RPMI7951 (cell line): ENCODE results near the gene MRTFA. TPM values are rescaled to one million over a fixed set of nuclear protein-coding genes. Genes with fewer than 3 reads are reported as not detected.
"Not testable (repeated sequence)": the region's sequence is repeated elsewhere in the genome, so short reads cannot be mapped to it uniquely, and the experiment has no call there.

Experiments
- DNase-seq: peaks from one replicate; pipeline ENCODE4 v3.0.0-alpha.2; 2012; ENCODE audit warnings: low read depth
- total RNA-seq: library from RNA; depleted of rRNA; stranded (reverse); fragments of >200 nt; shearing (Covaris generic); gene quantifications from 2 replicates; pipeline ENCODE4 v1.2.3, GENCODE V29; 2014

MRTFA gene
- total RNA-seq, 1 experiment from 2014 or later = 14.9 TPM

DNA sequence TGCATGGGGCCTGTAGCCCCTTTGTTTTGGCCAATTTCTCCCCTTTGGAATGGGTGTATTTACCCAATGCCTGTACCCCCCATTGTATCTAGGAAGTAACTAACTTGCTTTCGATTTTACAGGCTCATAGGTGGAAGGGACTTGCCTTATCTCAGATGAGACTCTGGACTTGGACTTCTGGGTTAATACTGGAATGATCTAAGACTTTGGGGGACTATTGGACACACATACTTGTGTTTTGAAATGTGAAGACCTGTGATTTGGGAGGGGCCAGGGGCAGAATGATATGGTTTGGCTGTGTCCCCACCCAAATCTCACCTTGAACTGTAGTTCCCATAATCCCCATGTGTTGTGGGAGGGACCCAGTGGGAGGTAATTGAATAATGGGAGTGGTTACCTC, 82.5 kb downstream of the MRTFA start:
- not testable (repeated sequence) for DNase-seq

DNA sequence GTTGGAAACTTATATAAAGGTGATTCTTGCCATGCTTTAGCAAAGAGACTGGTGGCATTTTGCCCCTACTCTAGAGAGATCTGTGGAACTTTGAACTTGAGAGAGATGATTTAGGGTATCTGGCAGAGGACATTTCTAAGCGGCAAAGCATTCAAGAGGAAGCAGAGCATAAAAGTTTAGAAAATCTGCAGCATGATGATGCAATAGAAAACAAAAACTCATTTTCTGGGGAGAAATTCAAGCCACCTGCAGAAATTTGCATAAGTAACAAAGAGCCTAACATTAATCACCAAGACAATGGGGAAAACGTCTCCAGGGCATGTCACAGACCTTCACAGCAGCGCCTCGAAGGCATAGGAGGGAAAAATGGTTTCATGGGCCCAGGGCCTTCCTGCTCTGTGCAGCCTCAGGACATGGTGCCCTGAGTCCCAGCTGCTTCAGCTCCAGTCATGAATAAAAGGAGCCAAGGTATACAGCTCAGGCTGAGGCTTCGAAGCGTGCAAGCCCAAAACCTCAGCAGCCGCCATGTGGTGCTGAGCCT, 83.4 kb downstream of the MRTFA start:
- no peak for DNase-seq

DNA sequence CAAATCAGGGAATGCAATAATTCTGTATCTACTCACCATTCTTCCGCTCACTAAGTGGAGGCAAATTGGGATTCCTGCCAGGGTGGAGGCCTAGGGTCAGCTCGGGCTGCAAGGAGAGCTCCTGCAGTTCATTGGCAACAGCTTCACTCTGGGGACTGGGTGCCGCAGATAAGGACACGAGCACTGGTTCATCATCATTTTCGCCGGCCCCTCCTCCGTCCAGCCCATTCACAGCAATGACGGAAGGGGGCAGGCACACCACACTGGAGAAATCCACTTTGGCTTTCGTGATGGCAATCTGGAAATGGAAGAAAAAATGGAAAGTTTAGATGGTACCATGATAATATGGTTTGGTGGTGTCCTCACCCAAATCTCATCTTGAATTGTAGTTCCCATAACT, 84.4 kb downstream of the MRTFA start:
- no peak for DNase-seq

DNA sequence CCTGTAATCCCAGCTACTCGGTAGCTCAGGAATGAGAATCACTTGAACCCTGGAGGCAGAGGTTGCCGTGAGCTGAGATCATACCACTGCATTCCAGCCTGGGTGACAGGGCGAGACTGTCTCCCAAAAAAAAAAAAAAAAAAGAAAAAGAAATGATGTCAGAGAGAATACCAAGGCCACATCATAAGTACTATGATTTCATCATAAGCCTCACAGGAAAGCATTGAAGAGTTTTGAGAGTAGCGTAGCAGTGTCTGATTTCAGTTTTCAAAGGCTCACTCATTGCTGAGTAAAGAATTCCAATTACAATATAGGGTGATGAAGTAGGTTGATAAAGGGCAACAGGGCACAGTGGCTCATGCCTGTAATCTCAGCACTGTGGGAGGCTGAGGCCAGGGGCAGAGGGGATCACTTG, 88.8 kb downstream of the MRTFA start:
- DNase-seq = no peak

DNA sequence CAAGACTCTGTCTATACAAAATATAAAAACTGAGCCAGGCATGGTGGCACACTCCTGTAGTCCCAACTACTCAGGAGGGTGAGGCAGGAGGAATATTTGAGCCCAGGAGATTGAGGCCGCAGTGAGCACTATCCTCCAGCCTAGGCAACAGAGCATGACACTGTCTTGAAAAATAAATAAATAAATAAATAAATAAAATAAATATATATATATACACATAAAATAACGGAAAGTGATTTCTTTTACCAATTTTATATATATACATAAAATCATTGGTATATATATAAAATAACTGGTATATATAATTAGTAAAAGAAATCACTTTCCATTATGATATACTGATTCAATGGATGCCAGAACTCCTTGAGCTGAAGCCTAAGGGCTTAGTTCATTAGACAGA, 91.8 kb downstream of the MRTFA start:
- no peak for DNase-seq

DNA sequence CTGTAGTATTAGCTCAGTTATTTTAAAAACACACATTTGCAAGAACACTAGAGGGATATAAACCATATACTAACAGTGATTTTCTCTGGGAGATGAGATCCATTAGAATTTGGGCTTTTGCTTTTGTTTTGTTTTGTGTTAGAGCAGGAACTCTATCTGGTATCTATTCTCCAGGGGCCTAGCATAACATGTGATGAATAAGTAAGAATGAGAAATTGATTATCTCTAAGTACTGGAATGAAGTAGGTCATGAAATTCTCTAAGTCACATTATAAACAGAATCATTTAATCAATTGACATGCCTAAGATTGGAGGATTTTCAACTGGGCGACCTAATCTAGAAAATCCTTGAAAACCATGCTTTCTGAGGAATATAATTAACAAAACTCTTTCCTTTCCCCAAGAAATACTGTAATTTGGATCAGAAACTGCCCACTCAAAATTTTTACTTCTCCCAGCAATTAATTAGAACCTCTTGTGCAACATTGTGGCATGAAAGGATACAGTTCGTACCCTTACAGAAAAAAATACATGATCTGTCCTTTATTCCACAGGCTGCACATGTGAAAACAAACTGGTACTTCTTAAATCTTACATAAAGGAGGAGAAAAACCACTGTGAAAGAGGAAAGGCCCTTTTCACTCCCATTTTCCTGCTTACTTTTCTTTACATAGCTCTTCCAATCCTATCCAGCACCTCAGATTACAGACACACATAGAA, 93.5 kb downstream of the MRTFA start:
- DNase-seq = no peak

DNA sequence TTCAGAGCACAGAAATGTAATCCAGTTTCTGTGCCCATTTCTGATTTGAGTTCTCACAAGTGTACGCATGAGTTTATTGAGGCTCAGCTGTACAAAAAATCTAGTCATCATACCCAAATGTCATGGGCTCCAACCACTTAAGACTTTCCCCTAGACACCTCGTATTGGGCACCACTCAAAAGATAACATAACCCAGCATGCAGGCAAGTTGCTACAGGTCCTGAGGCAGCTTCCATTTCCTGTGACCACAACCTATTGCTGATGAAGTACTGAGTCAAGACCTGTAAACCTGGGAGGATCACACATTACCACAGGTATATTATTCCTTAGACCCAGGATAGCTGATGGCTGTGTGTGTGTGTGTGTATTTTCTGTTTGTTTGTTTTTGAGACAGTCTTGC, 95.2 kb downstream of the MRTFA start:
- DNase-seq = no peak

DNA sequence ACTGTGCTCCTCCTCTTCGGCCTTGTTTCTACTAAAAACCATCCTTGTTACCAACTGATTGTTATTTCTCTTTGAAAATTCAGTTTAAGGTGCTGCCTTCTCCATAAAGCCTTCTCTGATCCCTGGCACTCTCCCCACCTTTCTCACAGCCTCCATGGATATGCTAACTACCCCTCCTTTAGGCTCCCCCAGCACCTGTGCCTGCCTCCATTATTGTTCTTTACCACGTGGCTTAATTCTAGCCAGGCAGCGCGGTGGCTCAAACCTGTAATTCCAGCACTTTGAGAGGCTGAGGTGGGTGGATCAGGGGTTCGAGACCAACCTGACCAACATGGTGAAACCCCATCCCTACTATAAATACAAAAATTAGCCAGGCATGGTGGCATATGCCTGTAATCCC, 96.3 kb downstream of the MRTFA start:
- no peak for DNase-seq

DNA sequence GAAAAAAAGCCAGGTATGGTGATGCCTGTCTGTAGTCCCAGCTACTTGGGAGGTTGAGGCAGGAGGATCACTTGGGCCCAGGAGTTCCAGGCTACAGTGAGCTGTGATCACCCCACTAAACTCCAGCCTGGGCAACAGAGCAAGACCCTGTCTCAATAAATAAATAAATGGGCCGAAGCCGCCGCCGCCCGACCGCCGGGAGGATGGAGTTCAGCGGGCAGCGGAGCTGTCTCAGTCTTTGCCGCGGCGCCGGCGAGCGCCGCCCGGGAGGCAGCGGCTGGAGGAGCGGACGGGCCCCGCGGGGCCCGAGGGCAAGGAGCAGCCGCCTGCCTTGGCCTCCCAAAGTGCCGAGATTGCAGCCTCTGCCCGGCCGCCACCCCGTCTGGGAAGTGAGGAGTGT, 100.4 kb downstream of the MRTFA start:
- not testable (repeated sequence) for DNase-seq

DNA sequence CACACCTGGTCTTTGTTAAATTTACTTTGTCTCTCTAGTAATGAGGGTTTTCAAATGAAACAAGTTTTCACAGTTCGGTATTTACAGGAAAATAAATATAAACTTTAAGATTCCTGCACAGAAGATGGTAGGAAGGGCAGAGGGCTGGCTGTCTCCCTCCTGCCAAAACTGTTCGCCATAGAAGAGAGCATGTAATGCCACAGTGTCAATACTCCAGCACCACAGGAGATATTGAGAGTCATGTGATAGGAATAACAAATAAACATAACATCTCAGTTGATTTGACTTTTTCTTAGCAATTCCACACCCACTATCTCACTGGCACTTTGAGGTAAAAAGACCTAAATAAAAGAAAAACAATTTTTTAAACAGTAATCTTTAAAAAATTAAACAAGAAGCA, 100.9 kb downstream of the MRTFA start:
- no peak for DNase-seq

DNA sequence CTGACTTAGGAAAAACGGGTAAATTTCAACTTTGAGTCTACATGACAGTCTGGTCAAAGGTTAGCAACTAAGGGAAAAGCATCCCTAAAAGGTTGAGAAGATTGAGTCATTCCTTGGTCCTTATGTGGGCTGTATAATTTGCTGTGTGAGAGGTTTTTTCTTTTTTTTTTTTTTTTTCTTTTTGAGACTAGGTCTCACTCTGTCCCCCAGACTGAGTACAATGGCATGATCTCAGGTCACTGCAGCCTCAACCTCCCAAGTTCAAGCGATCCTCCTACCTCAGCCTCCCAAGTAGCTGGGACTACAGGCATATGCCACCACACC, 101.4 kb downstream of the MRTFA start:
- DNase-seq = no peak

DNA sequence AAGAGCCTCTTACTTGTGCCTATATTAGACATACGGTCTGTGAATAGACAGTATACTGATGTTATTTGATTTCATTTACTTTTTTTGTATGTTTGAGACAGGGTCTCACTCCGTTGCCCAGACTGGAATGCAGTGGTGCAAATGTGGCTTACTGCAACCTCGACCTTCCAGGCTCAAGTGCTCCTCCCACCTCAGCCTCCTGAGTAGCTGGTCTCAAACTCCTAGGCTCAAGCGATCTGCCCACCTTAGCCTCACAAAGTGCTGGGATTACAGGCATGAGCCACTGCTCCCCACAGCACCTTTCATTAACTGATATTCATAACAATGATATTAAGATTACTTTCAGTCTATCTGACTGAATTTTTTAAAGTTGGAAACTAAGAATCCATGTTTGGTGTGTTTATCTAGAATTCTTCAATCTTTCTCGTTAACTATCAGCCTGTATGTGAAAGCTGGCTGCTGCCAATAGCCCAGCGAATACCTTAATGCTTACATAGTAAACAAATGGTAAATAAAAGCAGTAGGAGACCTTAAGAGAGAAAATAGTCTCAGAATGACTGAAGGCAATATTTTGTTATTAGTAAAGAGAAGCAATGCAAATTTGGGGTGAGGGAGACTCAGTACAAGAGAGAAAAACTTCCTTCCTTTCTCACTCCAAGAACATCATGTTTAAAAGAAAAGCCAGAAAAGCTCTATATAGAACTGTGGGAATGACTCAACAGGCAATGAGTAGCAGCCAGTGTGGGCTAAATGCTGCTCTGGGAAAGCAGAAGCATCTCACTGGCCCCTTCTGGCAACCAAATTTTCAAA, 101.9 kb downstream of the MRTFA start:
- peak; percentile 67 for DNase-seq

DNA sequence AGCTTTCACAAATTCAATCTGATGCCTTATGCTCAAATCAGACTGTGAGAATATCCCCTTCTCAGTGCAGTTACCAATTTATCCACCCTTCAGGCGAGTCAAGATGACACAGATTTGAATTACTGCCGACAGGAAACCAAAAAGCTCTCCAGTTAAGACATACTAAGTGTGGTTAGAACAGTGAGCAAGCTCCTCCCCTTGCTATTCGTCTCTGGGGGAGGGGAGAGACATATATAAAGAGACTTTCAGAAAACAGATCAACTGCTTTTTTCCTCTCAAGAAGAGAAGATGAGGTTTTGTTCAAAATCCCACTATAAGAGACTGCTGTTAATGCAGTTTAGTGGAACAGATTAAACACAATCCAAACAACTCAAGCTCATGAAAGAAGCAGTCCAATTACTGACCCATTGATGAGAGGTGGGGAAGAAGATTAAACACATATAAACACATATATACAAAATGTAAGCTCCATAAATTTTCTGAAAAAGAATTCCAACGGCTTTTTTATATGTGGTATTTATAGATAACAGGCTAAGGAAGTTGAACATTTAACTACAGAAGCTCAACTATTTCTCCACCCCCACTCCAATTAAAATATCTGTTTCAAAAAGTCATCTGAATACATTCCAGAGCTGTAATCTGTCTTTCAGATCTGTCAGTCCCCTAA, 102.7 kb downstream of the MRTFA start:
- DNase-seq = peak; percentile 83

DNA sequence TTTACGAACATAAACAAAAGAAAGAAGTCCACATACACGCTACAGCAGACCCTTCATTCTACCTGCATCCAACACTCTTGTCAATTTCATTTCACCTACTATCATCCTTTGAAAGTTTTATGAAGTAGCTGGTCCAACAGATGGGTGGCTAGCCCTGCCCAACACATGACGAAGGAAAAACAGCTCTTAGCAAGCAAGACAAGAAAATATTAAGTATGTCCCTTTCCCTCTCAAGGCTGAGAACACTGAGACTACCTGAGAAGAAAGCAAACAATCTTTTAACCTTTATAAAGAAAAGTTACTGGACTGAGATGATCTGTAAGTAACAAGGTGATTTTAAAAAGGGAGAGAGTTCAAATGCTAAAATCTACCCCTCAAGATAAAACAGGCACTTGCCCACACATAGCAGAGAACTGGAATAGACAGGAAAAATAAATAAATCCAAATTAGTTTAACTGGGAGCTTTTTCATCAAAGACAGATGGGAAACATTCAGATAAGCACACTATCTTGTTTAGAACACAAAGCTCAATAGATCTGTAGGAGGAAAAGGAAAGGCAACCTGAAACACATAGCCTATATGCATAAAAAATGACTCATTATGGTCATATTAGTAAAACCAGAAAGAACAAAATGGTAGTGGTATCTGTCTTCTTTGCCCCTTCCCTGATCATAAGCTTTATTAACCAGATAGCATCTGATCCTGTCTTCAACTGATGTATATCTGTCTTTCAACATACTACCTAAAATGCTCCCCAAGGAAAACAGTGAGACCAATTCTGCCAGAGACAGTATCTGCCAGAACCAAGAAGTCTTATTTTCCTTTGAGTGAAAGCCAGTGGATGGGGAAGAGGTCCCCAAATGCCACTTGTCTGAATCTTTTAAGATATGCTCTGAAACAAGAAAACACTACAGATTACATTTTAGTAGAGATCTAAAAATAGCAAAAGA, 104.3 kb downstream of the MRTFA start:
- DNase-seq = no peak

DNA sequence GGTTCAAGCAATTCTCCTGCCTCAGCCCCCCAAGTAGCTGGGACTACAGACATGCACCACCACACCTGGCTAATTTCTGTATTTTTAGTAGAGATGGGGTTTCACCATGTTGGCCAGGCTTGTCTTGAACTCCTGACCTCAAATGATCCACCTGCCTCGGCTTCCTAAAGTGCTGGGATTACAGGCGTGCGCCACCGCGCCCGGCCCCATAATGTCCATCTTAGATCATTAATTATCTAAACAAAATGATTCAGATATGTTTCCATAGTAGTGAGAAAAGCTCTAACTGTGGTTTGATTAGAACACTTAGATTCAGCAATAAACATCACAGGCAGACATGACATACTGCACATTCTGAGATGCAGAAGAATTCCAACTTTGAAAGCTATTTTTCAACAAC, 106.1 kb downstream of the MRTFA start:
- not testable (repeated sequence) for DNase-seq

DNA sequence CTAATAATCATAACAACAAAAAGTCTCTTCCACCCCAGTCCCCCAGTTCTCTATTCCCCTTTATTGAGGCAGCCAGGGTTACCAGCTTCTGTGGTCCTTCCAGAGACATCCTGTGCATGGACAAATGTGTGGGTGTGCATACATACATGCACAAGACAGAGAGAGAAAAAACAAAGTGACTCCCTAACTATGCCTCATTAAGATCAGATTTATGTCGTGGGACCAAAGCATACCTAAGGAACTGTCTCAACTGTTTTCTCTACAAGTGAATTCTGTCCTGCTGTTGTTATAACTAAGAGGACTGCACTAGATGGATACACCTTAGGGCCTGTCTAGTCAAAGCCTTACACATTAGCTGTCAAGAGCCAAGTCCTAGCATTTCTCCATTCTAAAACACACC, 106.7 kb downstream of the MRTFA start:
- no peak for DNase-seq

DNA sequence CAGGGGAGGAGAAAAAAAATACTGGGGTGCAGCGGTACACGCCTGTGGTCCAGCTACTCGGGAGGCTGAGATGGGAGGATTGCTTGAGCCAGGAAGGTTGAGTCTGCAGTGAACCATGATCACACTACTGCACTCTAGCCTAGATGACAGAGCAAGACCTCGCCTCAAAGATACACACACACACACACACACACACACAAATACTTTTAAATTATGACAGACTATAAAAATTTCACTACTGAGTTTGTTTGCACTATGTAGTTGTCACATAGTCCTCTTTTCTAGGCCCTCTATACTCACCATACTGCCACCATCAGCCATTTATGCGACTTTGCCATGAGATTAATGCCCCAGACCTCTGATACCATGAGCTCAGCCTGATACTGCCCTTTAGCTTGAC, 109.6 kb downstream of the MRTFA start:
- no peak for DNase-seq

DNA sequence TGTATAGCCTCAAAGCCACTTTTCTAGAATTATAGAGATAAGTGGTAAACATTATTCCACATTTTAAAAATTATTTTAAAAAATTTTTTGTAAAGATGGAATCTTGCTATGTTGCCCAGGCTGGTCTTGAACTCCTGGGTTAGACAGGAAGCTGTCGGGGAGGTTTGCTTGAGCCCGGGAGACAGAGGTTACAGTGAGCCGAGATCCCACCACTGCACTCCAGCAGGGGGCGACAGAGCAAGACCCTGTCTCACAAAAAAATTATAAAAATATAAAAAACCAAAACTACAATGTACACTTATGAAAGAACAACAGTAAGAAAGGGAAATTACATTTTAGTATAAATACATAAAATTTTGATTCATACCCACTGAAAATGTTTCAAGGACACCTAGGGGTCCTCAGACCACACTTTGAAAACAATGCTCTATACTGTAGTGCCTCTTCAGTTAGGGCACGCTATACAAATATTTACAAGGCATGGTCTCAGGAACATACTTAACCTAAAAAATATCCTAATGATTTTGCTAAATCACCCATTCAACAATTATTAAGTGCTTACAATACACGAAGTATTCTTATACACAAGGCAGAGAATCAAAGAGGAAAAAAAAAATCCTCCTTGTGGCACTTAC, 111.2 kb downstream of the MRTFA start:
- DNase-seq = peak; percentile 34

DNA sequence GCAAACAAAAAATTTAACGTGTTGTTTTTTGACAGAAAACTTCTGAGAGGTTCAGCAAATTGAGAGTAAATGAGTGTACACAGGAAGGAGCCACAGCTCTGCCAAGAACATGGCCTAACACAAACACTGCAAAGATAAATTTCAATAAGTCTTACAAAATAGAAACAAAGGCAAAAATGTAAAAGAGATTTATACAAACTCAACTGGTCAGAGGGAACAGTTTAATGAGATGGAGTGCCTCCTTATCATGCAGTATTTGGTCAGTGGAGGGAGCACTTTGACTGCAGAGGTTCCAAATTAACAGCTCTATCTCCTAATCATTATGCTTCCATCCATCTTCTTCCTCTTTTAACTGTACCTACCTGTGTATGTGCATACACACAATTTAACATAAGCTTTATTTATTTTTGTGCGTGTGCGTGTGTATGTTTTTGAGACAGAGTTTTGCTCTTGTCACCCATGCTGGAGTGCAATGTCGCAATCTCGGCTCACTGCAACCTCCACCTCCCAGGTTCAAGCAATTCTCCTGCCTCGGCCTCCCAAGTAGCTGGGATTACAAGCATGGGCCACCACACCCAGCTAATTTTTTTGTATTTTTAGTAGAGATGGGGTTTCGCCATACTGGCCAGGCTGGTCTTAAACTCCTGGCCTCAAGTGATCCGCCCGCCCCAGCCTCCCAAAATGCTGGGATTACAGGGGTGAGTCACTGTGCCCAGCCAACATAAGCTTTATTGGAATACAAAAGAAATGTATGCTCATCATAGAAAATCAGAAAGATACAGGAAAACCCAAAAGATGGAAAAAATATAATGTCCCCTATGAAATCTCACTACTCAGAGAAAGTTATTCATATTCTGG, 111.9 kb downstream of the MRTFA start:
- no peak for DNase-seq

DNA sequence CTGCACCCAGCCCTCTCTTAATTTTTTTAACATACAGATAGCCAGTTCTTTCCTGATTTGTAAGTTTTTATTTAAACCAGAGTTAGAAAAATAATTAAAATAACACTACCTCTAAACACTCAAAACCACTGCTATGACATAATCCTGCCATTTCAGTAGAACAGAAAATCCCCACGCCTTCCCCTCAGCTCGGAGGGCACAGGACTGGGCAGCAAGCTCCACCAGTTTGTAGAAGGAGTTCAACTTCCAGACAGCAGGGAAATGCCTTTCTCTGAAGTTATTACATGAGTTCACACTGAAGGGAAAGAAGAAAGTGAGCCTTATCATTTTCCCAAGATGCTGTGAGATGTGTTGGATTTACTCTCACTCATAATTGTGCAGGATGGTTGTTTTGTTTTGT, 114.4 kb downstream of the MRTFA start:
- no peak for DNase-seq
